NCI-H1694 treated with DMSO at 0.1 percent for 48 hours (cell line): ENCODE results near the gene CFAP97.
A peak's percentile ranks its signal among the peaks of the same experiment; 100 is the strongest.
"Not testable (repeated sequence)": the region's sequence is repeated elsewhere in the genome, so short reads cannot be mapped to it uniquely, and the experiment has no call there.

Source experiments
- DNase-seq: peaks from one replicate; lab custom pipeline; 2025; lab: John Stamatoyannopoulos, UW

The CFAP97 gene

GRCh38 chr4:185203486-185204237 lies at the start of gene CFAP97:
Gene CFAP97, minus strand, starts transcription at chr4:185204000. Its CDS starts 12,804 bp downstream, at chr4:185191196.
- peak; percentile 36 for DNase-seq

DNA sequence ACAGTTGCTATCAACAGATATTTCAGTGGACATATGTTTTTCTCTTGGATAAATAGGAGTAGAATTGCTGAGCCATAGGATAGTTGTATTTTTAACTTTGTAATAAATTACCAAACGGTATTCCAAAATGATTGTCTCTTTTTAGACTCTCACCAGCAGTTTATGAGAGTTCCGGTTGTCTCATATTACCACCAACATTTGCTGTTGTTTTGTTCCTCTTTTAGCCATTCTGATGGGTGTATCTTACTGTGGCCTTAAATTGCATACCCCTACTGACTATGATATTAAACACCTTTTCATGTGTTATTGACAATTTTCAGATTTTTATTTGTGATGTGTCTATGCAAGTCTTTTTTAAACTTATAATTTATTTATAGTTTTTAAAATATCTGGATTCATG lies 45.3 kb upstream of the CFAP97 start:
- DNase-seq: no peak

DNA sequence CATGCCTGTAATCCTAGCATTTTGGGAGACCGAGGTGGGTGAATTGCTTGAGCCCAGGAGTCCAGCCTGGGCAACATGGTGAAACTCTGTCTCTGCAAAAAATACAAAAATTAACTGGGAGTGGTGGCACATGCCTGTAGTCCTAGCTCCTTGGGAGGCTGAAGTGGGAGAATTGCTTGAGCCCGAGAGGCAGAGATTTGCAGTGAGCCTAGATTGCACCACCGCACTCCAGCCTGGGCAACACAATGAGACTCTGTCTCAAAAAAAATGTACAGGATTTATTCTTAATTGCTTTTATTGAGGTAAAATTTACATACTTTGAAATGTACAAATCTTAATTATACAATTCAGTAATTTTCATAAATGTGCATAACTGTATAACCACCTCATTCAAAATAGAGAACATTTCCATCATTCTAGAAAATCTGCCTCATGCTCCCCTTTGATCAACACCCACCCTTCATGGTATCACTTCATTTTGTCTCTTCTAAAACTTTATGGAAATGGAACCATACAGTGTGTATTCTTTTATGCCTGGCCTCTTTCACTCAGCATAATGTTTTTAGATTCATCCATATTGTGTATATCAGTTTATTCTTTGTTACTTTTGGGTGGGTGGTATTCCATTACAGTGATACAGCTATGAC lies 44.7 kb upstream of the CFAP97 start:
- DNase-seq: no peak

- no peak for DNase-seq
These were observed 43.4 kb upstream of the CFAP97 start for GRCh38 chr4:185247151-185247550.

- DNase-seq: no peak
These were observed 42.7 kb upstream of the CFAP97 start for GRCh38 chr4:185246453-185246852.

GRCh38 chr4:185244763-185245162 lies 41.0 kb upstream of the CFAP97 start:
- DNase-seq: no peak

DNA sequence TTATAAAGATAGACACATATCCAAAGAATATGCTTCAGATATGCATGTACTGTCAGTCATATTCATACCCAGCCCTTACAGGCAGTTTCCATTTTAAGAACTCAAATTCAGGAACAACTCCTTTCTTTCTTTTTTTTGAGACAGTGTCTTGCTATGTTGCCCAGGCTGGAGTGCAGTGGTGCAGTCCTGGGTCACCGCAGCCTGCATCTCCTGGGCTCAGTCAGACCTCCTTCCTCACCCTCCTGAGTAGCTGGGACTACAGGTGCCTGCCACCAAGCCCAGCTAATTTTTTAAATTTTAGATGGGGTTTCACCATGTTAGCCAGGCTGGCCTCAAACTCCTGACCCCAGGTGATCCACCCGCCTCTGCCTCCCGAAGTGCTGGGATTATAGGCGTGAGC lies 40.1 kb upstream of the CFAP97 start:
- no peak for DNase-seq

DNA sequence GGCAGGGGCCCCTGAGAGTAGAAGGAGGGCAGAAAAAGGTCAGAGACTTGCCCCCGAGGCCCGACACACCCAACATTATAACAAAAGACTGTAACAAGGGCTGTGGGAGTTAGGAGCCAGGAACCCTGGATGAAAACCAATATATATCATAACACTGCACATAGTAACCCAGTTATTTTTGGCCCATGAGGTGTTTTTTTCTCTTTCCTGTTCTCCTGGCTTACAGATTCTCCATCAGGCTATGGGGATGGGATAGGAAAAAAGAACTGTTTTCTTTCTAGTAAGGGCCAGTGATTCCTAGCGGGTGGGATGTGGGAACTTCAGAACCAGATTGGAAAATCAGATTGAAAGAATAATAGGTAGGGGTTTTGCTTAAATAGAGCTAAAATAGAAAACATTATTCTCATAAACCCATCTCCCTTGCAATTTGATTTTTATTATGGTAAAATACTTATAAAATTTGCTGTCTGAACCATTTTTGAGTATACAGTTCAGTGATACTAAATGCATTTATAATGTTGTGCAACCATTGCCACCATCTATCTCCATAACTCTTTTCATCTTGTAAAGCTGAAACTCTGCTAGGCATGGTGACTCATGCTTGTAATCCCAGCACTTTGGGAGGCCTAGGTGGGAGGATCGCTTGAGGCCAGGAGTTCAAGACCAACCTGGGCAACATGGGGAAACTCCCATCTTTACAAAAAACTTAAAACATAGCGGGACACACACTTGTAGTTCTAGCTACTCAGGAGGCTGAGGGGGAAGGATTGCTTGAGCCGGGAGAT lies 39.1 kb upstream of the CFAP97 start:
- DNase-seq: no peak

DNA sequence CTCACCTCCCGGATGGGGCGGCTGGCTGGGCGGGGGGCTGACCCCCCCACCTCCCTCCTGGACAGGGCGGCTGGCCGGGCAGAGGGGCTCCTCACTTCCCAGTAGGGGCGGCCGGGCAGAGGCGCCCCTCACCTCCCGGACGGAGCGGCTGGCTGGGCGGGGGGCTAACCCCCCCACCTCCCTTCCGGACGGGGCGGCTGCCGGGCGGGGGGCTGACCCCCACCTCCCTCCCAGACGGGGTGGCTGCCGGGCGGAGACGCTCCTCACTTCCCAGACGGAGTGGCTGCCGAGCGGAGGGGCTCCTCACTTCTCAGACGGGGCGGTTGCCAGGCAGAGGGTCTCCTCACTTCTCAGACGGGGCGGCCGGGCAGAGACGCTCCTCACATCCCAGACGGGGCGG lies 36.7 kb upstream of the CFAP97 start:
- DNase-seq: not testable (repeated sequence)

- DNase-seq: no peak
These were observed 35.0 kb upstream of the CFAP97 start for GRCh38 chr4:185238750-185239149.

GRCh38 chr4:185238215-185238681 lies 34.4 kb upstream of the CFAP97 start:
- no peak for DNase-seq

GRCh38 chr4:185237175-185237574 lies 33.4 kb upstream of the CFAP97 start:
- no peak for DNase-seq

DNA sequence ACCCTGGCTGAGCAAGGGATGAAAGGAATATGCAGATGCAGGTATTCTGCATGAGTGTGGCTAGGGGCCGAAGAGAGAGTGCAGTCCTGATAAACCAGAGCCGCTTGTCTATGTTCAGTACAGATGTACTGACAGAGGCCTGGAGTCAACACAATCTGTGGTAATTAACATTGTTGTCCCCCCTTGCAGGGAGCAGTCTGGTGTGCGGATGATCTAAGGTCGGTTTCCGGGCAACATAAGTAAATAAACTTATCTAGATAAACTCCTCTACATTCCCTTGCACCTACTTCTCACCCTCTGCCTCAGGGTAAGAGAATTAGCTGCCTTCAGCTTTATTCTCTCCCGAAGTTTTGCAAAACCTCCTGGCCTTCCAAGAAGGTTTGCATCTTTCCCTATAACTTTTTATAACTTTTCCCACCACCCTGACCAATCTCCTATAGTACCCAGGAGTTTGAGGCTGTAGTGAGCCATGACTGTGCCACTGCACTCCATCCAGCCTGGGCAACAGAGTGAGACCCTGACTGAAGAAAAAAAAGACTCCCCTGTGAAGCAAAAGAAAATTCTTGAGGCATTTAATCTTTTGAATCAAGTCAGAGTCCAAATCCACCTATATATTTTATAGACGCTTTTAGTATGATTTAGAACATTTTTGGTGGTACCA lies 32.2 kb upstream of the CFAP97 start:
- DNase-seq: no peak

DNA sequence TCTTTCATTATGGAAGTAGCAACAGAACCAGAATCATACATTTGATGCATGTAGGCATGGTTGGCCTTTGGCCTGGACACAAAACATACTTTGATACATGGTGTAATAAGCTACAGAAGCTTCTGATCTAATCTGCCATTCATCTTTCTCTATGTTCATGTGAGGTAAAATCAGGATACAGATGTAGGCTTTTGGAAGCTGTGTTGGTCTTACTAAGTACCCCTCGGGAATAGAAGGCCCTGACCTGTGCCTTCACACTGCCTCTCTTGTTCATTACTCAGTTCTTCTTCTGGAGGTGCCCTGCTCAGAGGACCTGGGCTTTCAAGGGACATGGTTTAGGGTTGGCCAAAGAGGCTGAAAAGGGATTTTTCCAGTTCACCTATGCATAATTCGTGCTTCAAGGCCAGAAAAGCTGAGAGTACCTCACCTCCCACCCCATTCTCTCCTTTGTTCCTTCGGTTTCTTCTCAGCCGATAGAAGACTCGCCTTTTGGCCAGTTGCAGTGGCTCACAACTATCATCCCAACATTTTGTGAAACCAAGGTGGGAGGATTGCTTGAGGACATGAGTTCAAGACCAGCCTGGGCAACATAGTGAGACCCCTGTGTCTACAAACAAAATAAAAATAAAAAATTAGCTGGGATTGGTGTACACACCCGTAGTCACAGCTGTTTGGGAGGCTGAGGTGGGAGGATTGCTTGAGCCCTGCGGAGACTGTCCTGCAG lies 31.5 kb upstream of the CFAP97 start:
- no peak for DNase-seq

DNA sequence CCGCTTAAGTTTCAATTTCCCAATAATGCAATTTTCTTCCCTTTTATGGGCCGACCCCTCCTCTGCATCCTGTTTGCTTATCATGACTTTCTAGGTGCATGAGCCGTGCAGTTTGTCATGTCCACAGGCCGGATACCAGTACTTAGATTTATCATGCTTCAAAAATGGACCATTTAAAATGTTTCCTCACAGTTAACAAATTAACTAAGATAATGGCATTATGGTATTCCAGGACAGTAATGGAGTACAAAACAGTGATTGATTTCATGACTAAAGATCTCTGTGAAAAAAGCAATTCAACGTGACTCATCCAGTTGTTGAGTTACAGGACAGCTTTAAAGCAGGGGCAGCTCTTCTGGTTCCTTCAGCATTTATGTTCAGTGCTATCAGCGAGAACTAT lies 28.6 kb upstream of the CFAP97 start:
- DNase-seq: no peak

DNA sequence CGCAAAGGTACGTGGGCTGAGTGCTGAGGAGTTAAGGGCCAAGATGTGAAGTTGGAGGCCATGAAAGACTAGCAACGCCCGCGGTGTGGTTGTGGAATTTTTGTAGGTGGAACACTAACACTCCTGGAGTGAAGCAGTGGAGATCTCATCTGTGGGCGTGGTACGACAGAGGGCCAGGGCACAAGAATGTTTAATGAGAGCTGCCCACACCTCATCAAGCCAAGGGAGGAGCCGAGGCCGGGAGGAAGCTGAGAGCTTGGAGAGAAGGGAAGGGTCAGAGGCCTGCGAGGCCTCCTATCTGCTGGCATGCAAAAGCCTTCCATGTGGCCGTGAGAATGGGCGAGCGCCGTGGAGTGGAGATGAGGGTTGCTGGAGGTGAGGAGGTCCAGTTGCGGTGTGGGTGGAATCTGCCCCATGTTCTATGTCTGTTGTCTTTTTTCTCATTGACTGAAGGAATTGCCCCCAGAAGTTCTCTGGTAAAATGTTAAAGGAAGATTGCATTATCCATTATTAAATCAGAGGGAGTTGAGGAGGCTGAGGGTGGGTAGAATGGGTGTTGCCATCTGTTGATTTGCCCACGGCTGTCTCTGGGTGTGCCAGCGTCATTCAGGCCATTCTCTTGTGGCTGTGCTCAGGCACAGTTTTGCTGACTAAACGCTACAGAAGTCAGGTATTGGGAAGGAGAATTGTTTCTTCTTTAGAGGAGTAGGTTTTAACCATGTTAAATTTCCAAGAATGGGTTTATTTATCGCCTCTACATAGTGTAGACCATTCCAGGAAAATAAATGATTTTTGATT lies 25.4 kb upstream of the CFAP97 start:
- DNase-seq: no peak

DNA sequence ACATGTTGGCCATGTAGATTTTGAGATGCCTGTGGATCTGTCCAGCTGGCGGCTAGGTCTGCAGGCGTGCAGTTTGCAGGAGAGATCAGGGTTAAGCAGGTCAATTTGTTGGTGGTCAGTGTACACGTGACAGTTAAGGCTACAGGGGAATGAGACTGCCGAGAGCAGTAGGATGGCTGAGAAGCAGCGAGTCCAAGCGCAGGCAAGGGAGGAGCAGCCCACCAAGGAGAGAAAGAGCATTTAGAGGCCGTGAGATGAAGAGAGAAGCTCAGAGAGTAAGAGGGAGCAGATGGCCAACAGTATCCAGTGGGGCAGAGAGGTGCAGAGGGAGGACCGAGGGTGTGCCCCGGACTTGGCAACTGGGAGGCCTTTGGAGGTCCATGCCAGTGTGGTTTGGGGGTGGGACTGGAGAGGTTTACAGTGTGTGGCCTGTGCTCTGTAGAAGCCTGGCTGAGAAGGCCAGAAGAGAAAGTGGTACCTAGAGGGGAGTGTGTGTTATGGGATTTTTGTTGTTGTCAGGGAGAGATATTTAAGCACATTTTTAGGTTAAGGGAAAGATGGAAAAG lies 24.0 kb upstream of the CFAP97 start:
- no peak for DNase-seq

DNA sequence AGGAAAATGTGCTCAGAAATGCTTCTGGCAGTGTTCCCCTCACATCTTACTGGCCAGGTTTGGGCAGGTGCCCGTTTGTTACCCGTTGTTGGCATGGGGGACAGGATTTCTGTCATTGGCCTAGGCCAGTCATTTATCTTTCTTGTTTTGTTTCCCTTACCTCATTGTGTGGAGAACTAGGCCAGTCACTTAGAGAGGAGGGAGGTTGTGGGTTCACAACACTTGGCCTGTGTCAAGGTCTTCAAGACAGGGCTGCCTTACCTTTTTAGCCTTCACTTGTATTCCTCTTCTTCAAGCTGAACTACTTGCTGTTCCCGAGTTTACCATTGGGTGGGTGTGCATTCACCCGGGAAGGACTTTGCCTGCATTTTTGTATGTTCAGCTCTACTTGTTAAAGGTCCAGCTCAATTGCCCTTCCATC lies 23.3 kb upstream of the CFAP97 start:
- DNase-seq: no peak

DNA sequence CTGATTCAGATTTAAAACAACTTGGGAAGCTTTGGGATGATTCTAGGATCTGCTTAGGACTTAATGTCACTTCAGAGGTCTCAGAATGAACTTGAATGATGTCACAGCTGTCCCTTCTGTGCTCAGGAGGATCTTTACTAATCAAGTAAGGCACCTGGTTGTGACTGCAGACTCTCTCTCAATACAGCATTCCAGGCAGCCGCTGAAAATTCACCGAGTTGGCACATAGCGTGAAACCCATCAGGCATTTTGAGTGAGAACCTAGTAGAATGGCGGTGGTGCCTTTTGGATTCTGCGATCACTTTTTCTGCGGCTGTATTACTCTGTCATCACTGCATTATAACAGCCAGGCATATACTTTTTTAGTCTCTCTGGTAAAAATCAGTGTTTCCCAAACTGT lies 22.1 kb upstream of the CFAP97 start:
- DNase-seq: no peak

GRCh38 chr4:185224597-185224996 lies 20.8 kb upstream of the CFAP97 start:
- DNase-seq: no peak
